Esophagus muscularis mucosa (tissue), 4 donors: ENCODE results near the gene GGT5.

Source experiments
- CTCF ChIP-seq, 3 experiments: fragments of 200-600 bp in 2 of 3; fragments of 450-650 bp in 1 of 3; sonication (generic) in 2 of 3; IDR thresholded peaks; one replicate each; pipeline ENCODE4 v1.5.1; 2017 to 2019; ENCODE audit warnings: antibody characterized with exemption in 3 of 3, mild to moderate bottlenecking in 2 of 3, moderate library complexity in 1 of 3
- EP300 ChIP-seq: sonication (generic); formaldehyde crosslinking; IDR thresholded peaks from one replicate; pipeline ENCODE4 v1.6.1; 2017; ENCODE audit warnings: antibody characterized with exemption
- POLR2A ChIP-seq: fragments of 450-650 bp; IDR thresholded peaks from one replicate; pipeline ENCODE4 v1.6.1; 2017; ENCODE audit warnings: antibody characterized with exemption, moderate library complexity, mild to moderate bottlenecking, low read depth
- POLR2AphosphoS5 ChIP-seq, 2 donors: sonication (generic); formaldehyde crosslinking; IDR thresholded peaks; one replicate each; pipeline ENCODE4 v1.6.1; 2017; ENCODE audit warnings: antibody characterized with exemption in 2 of 2

- TF ChIP-seq CTCF (IDR thresholded peaks at IDR 0.05) = peak in 1 of 3 experiments; percentile 24
- TF ChIP-seq POLR2AphosphoS5 (IDR thresholded peaks at IDR 0.05) = no peak
- TF ChIP-seq POLR2A = no peak
- TF ChIP-seq EP300 = no peak
These were observed 66.1 kb downstream of the GGT5 start for GRCh38 chr22:24178502-24179440.
